HEK293T (cell line): ENCODE data around the gene DLG2.

Source experiments
- HDGF ChIP-seq: fragments of 450-650 bp; IDR thresholded peaks from 2 replicates; pipeline ENCODE4 v1.6.1; 2017; ENCODE audit warnings: antibody characterized with exemption, borderline replicate concordance
- SUZ12 ChIP-seq: fragments of 450-650 bp; IDR thresholded peaks from 2 replicates; pipeline ENCODE4 v1.6.1; 2016; ENCODE audit warnings: mild to moderate bottlenecking

- TF ChIP-seq SUZ12, result no peak
- no peak for TF ChIP-seq HDGF
Measured at GRCh38 chr11:85475660-85476517, 151.3 kb downstream of the DLG2 start.
